ENCODE measurements around the gene VSIG2.
A peak's percentile ranks its signal among the peaks of the same experiment; 100 is the strongest.

VSIG2 gene

DNA sequence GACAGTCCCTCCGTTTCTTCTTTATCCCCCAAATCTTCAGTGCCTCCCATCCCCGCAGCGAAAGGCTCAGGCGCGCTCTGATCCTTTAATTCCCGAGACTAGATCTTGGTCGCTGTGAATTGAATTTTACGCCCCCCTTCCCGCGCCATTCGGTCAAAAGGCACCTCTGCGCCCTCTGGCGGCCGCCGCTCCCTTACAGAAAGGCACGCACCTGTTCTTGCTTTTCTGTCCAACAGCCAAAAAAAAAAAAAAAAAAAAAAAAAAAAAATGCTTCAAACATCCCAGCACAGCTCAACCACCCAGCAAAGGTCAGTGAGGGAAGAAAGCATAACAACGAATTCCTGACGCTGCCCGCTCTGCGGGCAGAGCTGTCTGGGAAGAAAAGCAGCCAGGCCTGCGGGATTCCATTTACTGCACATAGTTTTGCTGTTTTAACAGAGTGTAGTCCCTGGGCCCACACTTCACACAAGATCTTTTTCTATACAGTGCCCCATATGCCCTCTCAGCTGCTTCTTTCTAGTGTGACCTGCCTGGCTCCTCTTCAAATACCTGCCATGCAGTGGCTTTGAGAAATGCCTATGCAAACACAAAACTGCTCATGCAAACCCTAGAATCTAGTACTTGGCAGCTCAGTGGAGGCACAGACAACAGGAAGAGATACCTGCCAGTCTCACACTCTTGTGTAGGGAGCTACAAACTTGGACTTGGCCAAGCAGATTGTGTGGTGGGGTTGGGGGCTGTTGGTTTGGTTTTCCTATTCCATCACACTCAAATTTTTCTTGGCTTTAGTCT lies 11.3 kb upstream of the VSIG2 start:
- DNase-seq = peak; percentile 82 to 86

DNA sequence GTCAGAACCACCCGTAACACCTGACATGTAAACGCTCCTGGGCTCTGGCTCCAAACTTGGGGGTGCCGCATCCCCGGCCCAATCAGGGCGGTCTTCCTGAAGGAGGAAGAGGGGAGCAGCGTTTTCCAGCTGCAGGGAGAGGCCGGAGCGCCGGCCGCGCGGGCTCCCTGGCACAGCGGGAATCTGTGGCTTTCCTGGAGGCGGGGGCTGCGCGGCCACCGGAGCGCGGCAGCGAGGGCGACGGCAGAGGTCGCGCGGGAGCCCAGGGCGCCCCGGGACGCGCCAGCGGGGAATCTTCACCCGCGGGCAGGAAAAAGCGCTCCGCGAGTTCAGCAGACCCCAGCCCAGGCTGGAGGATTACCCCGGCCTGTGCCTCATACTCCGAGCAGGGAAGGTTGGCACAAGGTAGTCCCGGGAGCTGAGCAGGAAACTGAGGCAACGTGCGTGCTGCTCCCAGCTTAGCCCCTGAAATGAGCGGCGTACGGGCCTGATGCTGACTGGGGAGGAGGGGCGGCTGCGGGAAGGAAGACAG lies 10.6 kb upstream of the VSIG2 start:
- peak in 1 of 2 donors; percentile 23 for DNase-seq

DNA sequence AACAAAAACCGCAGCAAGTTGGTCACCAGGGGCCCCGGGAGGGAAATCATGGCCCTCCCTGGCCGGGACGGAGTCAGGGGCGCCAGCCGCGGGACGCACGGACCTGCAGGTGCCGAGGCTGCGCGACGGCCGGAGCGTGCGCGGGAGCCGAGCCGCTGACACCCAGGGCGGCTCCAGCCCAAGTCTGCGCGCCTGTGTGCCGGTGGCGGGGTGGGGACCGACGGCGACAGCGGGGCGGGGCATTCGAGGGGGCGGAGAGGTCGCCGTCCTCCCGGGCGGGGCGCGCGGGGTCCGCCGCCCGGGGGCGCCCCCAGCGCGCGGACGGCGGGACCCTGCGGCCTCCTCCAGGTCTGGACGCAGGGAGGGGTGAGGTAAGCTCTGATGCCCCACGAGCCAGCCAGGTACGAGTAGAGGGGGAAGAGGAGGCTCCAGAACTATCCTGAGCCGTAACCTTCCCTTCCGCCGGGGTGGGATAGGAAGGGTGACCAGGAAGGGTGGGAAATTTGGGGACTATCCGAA lies 10.1 kb upstream of the VSIG2 start, which contains the start of gene ESAM:
Gene ESAM, minus strand, starts transcription at position 186 of the 519 bp plus-strand sequence. Its CDS starts 136 bp downstream, at position 50.
- DNase-seq = peak; percentile 69 to 75

DNA sequence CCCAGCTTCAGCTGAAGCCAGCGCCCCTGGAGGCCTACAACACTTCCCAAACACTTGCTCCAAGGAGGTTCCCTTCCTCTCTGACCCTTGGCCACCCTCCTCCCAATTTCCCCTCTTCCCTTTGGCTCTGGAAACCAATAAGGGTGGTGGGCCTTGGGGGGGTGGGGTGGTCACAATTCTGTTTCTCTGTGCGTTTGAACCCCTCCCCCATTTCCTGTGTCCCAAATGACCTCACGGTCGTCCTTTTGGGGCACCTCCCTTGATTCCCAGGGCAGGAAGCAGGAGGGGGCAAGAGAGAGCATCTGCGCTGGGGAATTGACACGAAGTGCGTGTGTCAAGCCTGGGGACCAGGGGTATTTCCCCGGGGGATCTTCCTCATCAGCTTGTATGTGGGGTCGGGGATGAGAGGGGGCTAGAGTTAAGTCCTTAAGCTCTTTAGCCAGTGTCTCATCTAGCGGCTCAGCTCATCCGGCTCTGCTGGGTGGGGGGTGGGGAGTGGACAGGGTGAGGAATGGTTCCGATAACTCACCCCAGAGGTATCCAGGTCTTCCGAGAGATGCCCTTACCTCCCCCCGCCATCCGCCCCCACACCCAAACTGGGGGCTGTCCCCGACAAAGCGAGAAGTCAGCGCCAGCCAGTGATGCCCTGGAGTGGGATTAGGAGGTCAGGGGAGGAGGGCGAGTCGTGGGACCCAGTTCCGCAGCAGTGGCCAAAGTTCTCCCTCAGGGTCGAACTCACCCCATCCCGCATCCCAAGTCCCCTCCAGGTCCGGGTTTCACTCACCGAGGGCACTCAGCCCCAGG lies 9.4 kb upstream of the VSIG2 start:
- no peak for DNase-seq

DNA sequence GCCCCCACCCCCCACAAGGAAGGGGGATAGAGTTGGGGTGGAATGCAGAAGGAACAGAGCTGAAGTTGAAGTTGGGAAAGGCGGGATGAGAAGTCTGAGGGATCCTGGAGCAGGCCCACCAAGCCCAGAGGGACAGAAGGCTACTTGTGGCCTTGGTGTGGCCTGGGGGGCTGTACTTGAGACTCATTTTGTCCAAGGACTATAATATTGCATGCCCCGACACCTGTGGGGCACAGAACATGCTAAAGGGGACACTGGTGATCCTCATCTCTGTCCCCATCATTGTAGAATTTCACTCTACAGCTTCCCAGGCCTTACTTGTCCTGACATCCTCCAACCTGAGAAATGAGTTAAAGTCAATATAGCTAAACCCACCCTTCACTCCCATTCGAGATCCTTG lies 8.8 kb upstream of the VSIG2 start:
- no peak for DNase-seq

DNA sequence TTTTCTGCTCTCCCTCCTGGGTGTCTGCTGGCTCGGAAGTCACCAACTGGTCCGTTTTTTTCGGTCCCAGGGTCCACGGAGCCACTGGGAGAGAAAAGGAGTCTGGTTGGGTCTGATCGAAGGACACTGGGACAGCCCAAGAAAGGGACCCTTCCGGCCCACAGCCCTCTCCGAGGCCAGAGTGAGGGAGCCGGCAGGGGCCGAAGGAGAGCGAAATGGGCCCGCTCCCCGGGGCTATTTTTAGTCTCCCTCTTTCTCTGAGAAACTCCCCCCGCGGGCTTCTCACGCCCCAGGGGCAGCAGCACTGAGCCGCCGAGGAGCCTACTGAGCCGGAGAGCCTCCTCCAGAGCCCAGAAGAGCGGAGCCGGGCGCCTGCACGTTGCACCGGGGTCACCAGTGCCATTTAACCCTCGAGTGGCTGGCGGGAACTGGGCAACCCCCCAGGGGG lies 8.2 kb upstream of the VSIG2 start:
- peak in 1 of 2 donors; percentile 25 for DNase-seq

DNA sequence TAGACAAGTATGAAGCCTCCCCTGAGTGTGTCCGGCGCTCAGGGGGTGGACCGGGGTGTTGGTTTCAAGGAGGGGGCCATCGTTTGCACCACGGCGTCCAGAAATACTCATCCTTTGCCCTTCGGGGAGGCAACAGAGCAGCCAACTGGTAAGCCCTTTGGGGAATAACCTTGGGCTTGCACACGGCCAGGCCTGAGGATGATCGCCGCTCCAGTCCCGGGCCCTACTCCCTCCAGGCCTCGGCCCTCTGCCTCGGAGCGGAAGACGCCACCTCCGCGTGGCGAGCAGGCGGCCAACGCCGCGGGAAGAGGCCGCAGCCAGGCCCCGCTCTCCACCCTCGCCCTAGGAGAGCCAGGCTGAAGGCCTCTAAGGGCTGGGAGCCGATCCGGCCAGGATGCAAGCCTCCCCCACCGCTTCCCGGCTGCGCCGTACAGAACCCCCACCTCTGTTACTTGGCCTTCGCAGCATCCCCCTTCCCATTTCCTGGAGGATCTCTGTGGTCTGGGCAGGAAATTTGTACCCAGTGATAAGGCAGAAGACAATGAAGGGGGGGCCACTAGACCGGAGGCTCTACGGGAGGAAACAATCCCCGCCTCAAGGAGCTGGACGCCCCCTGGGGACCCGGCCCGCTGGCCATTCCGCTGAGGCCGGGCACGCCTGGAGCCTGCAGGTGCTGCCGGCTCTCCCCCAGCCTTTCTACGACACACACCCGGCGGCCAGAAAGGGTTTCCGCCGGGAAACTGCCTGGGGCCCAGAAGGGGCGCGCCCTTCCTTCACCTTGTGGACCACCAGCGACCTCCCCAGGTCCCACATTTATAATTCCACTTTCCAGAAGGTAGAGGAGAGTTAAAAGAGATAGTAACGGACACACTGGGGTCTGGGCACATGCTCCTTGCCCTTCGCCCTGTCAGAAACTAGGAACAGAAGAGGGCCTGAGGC lies 7.5 kb upstream of the VSIG2 start:
- DNase-seq = no peak

DNA sequence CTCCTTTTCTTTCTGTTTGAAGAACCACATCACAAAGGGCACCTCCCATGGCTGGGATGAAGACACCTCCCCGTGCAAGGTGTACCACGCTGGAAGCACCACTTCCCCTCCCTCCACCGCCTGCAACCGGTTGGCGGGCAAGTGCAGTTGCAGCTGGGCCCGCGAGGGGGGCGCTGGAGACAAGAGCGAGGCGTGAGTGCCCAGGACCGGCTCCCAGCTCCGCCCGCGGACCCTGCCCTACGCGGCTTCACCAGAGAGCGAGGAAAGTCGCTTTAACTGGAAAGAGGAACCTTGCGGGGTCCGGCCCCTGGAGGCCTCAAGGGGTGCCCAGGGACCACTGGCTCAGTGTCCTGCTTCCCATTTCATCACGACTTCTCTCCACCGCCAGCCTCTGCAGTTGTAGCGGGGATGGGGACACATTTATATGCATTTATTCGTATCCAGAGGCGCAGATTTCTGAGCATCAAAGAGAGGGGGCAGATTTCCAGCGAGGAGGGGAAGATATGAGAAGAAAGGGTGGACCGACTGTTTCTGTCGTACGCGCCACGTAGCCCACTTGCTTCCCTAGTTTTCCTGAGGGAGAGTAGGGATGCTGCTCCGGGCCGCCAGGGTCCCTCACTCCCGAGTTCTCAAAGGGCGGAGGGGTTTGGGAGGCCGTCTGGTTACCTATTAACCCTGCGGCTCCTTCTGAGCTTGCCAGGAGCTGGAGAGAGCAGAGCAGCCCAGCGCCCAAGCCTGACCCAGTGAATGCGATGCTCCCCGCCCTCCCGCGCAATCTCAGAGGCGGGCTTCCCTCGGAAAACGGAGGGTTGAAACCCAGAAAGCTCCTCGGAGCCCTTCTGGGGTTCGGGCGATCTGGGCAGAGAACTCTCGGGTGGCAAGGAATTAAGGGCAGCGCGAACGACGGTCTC lies 6.6 kb upstream of the VSIG2 start:
- DNase-seq = peak; percentile 71 to 73

DNA sequence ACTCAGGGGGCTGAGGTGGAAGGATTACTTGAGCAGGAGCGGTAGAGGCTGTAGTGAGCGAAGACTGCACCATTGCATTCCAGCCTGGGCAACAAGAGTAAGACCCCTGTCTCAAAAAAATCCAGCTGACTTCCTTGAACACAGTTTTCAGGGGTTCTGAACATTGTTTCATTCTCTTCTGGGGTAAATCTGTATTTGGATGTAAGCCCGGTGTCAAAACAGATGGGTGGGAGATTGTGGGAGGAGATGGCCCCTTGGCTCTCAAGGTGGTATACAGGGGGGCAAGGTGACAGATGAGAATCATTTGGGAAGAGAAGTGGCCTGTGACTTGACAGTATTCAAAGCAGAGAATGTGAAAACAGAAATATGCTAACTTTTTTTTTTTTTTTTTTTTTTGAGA lies 5.3 kb upstream of the VSIG2 start:
- DNase-seq = no peak

DNA sequence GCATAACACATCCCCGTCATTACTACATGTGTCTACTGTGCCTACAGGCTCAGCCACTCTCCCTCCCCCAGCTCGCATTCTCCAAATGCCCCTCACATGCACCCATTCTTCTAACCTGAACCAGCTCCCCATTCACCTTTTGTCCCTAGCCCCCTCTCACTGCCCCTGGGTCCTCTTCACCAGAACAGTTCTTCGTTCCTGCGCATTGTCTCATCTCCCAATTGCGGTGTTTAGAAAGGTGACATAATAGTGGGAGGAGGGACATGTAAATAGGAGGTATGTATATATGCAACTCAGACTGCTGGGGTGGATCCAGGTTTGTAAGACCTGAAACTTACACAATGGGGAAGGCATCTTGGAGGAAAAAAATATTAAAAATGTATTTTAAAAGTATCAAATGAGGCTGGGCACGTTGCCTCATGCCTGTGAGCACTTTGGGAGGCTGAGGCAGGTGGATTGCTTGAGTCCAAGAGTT lies 4.7 kb upstream of the VSIG2 start:
- DNase-seq = no peak

DNA sequence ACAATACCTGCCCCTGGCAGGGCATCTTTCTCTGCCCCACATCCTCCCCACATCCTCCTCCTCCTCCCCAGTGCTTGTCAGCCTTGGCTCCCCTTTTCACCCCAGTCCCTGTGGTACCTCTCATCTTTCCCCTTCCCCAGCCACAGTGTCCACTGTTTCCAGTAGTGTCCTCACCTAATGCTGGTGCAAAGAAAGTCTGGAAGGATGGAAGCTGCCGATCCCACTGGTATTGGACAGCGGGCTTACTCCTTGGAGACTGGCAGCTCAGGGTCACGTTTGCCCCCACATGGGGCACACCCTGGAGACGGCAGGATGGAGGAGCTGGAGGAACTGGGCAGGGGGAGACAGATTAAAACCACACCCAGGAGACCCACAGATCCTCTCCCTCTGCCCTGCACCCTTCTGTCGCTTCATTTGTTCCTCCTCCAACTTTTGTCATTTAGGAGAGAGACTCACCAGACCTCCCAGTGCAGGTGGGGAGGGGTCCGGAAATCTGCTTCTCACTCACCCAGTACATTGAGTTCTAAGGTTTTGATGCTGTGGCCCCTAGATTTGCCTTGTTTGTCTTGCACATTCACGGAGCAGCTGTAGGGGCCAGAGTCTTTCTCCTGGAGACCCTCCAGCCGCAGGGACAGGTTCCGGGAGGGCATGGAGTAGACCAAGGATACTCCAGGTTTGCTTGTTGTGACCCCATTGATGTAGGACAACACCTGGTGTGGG lies 4.1 kb upstream of the VSIG2 start:
- no peak for DNase-seq

DNA sequence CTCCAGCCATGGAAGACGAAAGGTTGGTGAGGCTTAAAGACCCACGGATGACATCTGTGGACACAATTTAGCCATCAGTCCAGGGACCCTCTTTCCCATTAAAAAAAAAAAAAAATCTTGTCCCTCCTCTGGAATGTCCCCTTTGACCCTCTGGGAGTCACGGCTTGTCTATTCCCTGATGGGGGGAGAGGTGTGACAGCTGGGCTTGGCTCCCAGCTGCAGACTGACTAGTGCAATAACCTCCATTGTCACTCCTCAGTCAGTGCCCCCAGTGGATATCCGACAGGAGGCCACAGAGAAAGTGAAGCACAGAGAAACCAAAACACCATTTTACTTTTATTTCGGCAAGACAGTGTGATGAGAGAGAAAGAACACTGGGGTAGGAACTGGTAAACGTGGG lies 2.7 kb upstream of the VSIG2 start:
- no peak for DNase-seq

DNA sequence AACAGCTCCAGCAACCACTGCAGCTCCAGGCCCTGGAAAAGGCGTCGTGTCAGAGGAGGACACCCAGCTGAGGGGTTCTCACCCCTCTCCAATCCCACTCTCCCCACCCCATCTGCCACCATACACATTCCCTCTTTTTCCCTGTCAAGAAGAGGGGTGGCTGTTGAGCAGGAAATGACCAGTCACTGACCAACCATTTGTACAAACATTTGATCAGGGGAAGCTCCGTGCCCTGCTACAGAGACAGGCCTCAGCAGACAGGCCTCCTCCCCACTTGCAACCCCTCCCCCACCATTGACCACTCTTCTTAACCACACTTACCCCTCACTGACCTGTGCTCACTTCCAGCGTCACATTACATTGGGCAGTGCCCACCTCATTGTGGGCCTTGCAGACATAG lies 2.3 kb upstream of the VSIG2 start:
- DNase-seq = no peak

DNA sequence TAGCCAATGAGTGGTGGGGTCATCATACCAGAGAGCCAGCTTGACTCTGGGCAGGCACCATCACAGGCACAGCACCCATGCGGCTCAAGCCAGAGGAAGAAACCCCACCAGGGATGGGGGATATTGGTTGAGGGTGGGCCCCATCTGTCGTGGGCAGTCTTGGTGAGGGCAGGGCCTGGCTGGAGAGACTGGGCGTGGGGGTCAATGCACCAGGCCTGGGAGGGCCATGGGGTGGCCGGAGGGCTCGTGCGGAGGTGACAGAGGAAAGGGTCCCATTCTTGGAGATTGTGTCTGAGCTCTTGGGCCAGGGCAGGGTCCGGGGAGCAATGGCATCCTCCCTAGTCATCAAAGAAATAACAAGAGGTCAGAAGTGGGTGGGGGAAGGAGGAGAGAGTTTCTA lies 1.6 kb upstream of the VSIG2 start:
- no peak for DNase-seq

DNA sequence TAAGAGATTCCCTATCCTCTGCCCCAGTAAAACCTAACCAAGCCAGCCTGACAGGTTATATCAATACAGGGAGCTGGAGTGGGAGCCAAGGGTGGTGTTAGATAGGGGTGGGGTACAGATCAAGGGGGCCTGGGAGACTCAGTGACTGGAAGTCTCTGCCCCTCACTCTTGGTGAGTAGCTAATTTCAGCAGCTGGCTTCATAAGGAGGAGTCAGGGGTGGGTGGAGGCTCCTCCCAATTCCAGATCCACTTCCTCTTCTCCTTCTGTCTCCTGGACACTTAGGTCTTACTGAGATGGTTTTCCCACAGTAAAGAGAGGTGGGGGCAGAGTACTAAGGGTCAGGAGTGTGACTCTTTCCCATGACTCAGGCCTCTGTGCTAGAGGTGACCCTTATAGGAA lies 1.1 kb upstream of the VSIG2 start:
- no peak for DNase-seq

DNA sequence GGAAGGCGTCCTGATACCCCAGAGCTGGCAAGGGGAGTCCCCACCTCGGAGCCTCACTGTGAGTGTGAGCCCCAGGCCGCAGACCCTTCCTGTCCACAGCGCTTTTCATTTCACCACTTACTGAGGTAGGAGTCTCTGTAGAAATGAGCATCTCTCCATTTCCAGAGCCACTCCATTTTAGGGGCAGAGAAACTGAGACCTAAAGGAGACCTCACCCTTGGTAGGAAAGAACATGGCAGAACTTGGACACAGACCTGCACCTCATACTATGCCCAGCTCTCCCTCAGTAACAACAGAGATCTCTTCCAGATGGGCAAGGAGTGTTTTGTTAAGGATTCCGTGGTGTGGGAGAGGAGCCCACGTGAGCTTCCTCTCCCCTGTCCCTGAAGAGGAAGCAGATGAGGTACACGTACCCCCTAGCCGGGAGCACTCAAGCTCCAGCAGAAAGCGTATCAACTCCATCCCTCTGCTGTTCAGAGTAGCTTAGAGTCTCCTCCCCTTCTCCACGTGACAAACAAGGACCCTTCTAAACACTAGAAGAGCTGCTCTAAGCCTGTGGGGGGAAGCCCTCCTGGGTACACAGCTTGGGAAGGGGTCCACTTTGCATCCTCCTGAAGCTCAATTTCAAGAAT lies 532 bp upstream of the VSIG2 start:
- no peak for DNase-seq

DNA sequence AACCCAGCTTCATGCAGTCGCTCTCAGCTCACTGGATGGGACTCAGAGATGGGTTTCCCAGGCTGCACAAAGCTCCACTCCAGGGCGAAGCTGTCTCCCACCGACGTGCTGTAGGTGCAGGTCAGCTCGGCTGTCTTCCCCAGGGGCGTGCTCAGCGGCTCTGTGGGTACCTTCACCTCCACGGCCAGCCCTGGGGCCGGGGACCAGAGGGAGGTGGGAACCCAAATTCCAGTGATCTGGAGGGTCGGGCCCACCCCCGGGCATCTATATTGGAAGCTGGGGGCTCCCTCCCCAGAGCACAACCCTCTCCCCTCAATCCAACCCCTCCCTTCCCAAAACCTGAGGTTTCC lies 689 bp downstream of the VSIG2 start:
- DNase-seq = no peak

DNA sequence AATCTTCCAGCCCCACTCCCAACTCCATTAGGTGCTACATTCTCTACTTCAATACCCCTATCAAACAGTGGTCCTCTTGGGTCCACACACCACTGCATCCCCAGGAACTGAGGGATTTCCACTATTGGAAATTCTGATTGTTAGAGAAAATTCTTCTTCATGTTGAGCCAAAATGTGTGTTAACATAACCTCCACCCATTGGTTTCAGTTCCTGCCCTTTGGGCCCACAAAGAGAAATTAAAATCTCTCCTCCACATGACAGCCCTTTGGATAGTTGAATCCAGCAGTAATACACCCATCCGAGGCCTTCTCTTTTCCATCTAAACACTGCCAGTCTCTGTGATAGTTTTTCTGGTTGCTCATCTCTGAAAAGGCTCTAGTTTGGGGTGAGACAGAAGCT lies 2.1 kb downstream of the VSIG2 start:
- no peak for DNase-seq

DNA sequence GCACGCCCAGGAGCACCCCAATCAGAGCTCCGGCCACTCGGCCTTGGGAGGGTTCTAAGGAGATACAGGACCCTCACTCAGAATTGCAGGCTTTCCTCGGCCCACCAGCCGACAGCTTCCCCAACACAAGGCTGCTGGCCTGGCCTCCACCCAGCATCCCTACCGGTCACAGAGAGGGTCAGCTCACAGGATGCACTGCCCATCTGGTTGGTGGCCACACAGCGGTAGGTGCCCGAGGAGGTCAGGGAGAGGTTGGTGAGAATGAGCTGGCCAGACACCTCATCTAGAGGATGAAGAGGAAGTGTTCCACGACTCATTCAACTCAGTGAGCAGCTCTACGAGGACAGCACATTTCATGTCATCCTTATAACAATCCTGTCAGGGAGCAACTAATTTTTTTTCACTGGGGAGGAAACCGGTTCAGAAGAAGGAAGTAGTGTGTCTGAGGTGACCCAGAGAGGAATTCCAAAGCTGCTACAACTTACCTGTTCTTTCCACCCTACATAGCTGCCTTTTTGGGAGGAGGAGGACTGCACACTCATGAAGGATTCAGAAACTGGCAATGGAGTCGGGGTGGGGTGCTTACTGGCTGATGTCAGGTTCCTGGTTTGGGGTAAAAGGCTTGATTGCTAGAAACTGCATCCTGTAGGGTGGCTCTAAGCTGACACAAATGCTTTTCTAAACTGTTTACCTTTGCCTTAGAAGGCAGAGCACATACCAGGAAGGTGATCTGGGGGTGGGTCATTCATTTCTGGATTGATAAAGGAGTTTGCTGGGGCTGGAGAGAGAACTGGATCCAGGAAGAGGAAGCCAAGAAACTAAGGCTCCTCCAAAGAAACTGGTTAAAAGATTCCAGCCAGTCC lies 3.3 kb downstream of the VSIG2 start:
- no peak for DNase-seq

Measured in CD4-positive, alpha-beta T cell treated with Interferon alpha-2 for 1 hour (primary cell).